ENCODE results near the gene PTPN2. TPM values are rescaled to one million over a fixed set of nuclear protein-coding genes. Genes with fewer than 3 reads are reported as not detected.

Gene PTPN2
- polyA plus RNA-seq, 2 of the 4 experiments (the other 2 are of a cell fraction): 23.0 to 32.4 TPM

GRCh38 chr18:12844391-12844790, 39.6 kb downstream of the PTPN2 start:
- CTCF ChIA-PET: interaction anchor here (1.3 to 1.9 kb wide), 2 partner anchors 20 to 90 kb away, joined by 3 to 5 read pairs; no protein-coding TSS in a partner anchor
- H3K4me3 ChIP-seq: no peak overlapping the region
- FAIRE-seq (no peak), DNase-seq (ENCODE audit: low read depth in 1 of 2, low spot score in 1 of 2) (no peak), ATAC-seq (no peak)
- no peak overlapping the region for H3K4me2 ChIP-seq
- POLR2A ChIA-PET: interaction anchor here (1.6 kb wide), 1 partner anchor 39 kb away, joined by 3 read pairs; the partner anchor contains the start of gene PTPN2
- WGBS (ENCODE audit: missing lambda C conversion rate): 71% methylated on average over 2 of the region's 2 CpGs
- no peaks in the 10 kb centered on the region for H3K9me3 ChIP-seq
- no peak overlapping the region for H3K27ac ChIP-seq
- peaks cover 14% of the 10 kb centered on the region for H3K4me1 ChIP-seq
- TF ChIP-seq MAZ (IDR thresholded peaks at IDR 0.05; ENCODE audit: borderline replicate concordance, low read depth, low read length): no peak
- no peak for TF ChIP-seq CHD2 (IDR thresholded peaks at IDR 0.05; ENCODE audit: low read length, partially characterized antibody)
- TF ChIP-seq, protein P1, sequence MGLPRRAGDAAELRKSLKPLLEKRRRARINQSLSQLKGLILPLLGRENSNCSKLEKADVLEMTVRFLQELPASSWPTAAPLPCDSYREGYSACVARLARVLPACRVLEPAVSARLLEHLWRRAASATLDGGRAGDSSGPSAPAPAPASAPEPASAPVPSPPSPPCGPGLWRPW (IDR thresholded peaks at IDR 0.05): no peak
- no peak for TF ChIP-seq PHF8 (IDR thresholded peaks at IDR 0.05; ENCODE audit: borderline replicate concordance, low read depth)
- TF ChIP-seq HMGXB4 (CRISPR knock-in tag; IDR thresholded peaks at IDR 0.05; ENCODE audit: borderline replicate concordance): no peak
- TF ChIP-seq CEBPB (IDR thresholded peaks at IDR 0.05): no peak
- TF ChIP-seq RNF2 (IDR thresholded peaks at IDR 0.05; ENCODE audit: borderline replicate concordance, low read depth): no peak
- TF ChIP-seq NR3C1 (IDR thresholded peaks at IDR 0.05): no peak
- TF ChIP-seq EHMT2 (IDR thresholded peaks at IDR 0.05; ENCODE audit: low read depth): no peak
- TF ChIP-seq, protein P2, sequence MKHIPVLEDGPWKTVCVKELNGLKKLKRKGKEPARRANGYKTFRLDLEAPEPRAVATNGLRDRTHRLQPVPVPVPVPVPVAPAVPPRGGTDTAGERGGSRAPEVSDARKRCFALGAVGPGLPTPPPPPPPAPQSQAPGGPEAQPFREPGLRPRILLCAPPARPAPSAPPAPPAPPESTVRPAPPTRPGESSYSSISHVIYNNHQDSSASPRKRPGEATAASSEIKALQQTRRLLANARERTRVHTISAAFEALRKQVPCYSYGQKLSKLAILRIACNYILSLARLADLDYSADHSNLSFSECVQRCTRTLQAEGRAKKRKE (CRISPR knock-in tag; IDR thresholded peaks at IDR 0.05; ENCODE audit: low read depth): no peak
- TF ChIP-seq, protein P3, sequence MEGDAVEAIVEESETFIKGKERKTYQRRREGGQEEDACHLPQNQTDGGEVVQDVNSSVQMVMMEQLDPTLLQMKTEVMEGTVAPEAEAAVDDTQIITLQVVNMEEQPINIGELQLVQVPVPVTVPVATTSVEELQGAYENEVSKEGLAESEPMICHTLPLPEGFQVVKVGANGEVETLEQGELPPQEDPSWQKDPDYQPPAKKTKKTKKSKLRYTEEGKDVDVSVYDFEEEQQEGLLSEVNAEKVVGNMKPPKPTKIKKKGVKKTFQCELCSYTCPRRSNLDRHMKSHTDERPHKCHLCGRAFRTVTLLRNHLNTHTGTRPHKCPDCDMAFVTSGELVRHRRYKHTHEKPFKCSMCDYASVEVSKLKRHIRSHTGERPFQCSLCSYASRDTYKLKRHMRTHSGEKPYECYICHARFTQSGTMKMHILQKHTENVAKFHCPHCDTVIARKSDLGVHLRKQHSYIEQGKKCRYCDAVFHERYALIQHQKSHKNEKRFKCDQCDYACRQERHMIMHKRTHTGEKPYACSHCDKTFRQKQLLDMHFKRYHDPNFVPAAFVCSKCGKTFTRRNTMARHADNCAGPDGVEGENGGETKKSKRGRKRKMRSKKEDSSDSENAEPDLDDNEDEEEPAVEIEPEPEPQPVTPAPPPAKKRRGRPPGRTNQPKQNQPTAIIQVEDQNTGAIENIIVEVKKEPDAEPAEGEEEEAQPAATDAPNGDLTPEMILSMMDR (IDR thresholded peaks at IDR 0.05): no peak
- no peak for TF ChIP-seq JUN (IDR thresholded peaks at IDR 0.05)
- TF ChIP-seq MYC (IDR thresholded peaks at IDR 0.05; ENCODE audit: borderline replicate concordance, low read length): no peak

DNA sequence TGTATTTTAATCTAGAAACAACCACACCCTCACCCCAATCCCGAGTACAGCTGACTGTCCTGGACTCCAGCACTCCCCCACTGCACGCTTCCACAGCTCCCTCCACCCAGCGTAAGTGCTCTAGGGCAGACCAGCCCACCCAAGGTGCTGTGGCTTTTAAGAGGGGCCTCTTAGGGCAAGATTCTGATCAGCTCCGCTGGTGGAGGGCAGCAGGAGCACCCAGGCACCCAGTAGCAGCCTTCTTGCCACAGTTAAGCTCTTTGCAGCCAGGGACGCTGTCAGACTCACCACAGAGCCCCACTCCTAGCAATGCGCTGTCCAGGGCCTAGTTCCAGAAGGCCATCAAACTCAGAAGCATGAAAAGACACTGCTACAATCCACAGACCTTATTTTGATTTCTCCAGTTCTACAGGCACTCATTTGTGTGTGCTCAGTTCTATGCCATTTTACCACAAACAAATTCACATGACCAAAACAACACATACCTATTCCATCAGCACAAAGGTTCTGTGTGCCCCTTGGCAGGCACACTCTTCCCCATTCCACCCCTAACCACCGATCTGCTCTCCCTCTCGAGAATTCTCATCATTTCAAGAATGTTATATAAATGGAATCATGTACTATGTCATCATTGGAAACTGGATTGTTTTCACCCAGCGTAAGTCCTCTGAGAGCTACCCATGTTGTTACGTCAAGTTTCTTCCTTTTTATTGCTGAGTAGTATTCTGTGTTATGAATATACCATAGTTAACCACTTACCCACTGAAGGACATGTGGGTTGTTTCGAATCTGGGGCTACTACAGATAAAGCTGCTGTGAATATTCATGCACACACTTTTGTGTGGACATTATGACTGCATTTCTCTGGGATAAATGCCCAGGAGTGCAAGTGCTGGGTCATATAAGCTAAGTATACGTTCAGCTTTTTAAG, 40.4 kb downstream of the PTPN2 start:
- CTCF ChIA-PET: interaction anchor here (1.3 to 1.9 kb wide), 2 partner anchors 19 to 91 kb away, joined by 3 to 5 read pairs; no protein-coding TSS in a partner anchor
- 90% methylated on average over 12 of the region's 12 CpGs for WGBS (ENCODE audit: missing lambda C conversion rate)
- no peak for FAIRE-seq
- DNase-seq (ENCODE audit: low read depth in 1 of 2, low spot score in 1 of 2): no peak
- Histone ChIP-seq H3K9me3 (no peaks in the 10 kb centered on the region), H3K4me3 (no peak overlapping the region), H3K4me2 (no peak overlapping the region), H3K4me1 (peaks cover 20% of the 10 kb centered on the region), H3K27ac (peak overlapping the region in 1 of 2 experiments; percentile 63; a peak in 3 of 6 replicates)
- peak in 1 of 2 experiments; percentile 33; a peak in 1 of 6 replicates for ATAC-seq
- POLR2A ChIA-PET: interaction anchor here (1.6 kb wide), 1 partner anchor 40 kb away, joined by 3 read pairs; the partner anchor contains the start of gene PTPN2
- TF ChIP-seq PHF8 (IDR thresholded peaks at IDR 0.05; ENCODE audit: borderline replicate concordance, low read depth) (no peak), BHLHE40 (IDR thresholded peaks at IDR 0.05; ENCODE audit: low read depth, low read length) (no peak), HOXB5 (CRISPR knock-in tag; IDR thresholded peaks at IDR 0.05) (no peak), RAD21 (conservative IDR thresholded peaks at IDR 0.05 in 1 of 2, IDR thresholded peaks at IDR 0.05 in 1 of 2) (no peak), ZNF302 (CRISPR knock-in tag; IDR thresholded peaks at IDR 0.05) (no peak), ZSCAN20 (CRISPR knock-in tag; IDR thresholded peaks at IDR 0.05) (no peak)
- TF ChIP-seq, protein P3 (IDR thresholded peaks at IDR 0.05): no peak
